Muscle layer of colon (tissue), 2 donors: ENCODE results near the gene WWP2.
A peak's percentile ranks its signal among the peaks of the same experiment; 100 is the strongest.
"Not testable (repeated sequence)": the region's sequence is repeated elsewhere in the genome, so short reads cannot be mapped to it uniquely, and the experiment has no call there.

Source experiments
- H3K27ac ChIP-seq: one replicate; pipeline ENCODE4 v1.7.0; 2013; ENCODE audit warnings: low read depth, mild to moderate bottlenecking, low read length, moderate library complexity
- H3K27me3 ChIP-seq, 2 donors: one replicate each; pipeline ENCODE4 v1.7.0; 2013; ENCODE audit warnings: low read length in 2 of 2, mild to moderate bottlenecking in 2 of 2; ENCODE audit not compliant: insufficient read depth in 2 of 2, control insufficient read depth in 1 of 2
- H3K36me3 ChIP-seq: one replicate; pipeline ENCODE4 v1.7.0; 2013; ENCODE audit warnings: mild to moderate bottlenecking, low read length; ENCODE audit not compliant: insufficient read depth
- H3K4me1 ChIP-seq: one replicate; pipeline ENCODE4 v1.7.0; 2013; ENCODE audit warnings: mild to moderate bottlenecking, low read length; ENCODE audit not compliant: insufficient read depth
- H3K4me3 ChIP-seq, 2 donors: one replicate each; pipeline ENCODE4 v1.7.0; 2013; ENCODE audit warnings: low read length in 2 of 2, low read depth in 1 of 2, mild to moderate bottlenecking in 1 of 2, moderate library complexity in 1 of 2
- H3K9ac ChIP-seq: one replicate; pipeline ENCODE4 v1.7.0; 2013; ENCODE audit warnings: low read length
- H3K9me3 ChIP-seq: one replicate; pipeline ENCODE4 v1.7.0; 2013; ENCODE audit warnings: mild to moderate bottlenecking, low read length
- donor health status: abdominal sarcoma.
- donor health status: Adenocarcinoma of cecum.

Gene WWP2

DNA sequence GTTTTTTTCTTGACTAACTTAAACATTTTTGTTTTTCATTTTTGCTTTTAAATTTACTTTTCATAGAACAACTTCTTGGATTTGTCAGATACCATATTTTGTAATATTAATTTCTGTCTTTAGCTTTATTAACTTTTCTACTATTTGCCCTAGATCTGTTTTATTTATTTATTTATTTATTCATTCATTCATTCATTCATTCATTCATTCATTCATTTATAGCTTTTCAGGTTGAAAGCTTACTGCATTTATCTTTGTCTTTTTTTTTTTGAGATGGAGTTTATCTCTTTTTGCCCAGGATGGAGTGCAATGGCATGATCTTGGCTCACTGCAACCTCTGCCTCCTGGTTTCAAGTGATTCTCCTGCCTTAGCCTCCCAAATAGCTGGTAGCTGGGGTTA is 44.6 kb downstream of the WWP2 start:
- not testable (repeated sequence) for H3K36me3 ChIP-seq, H3K9me3 ChIP-seq, H3K9ac ChIP-seq, H3K27me3 ChIP-seq, H3K4me3 ChIP-seq, H3K27ac ChIP-seq, H3K4me1 ChIP-seq

DNA sequence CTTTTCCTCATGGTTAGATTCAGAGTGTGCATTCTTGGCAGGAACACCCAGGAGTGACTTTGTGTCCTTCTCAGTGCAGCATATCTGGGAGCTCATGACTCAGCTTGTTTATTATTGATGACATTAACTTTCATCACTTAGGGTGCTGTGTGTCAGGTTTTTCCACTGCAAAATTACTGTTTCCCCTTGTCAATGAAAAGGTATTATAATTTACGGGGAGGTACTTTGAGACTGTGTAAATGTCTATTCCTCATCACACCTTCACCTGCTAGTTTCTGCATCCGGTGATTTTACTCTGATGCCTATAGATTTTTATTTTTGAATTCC is 50.5 kb downstream of the WWP2 start:
- Histone ChIP-seq H3K4me3 (no peak overlapping the region), H3K9me3 (no peaks in the 10 kb centered on the region), H3K9ac (no peak overlapping the region), H3K27ac (no peak overlapping the region), H3K4me1 (no peaks in the 10 kb centered on the region), H3K36me3 (no peaks in the 10 kb centered on the region), H3K27me3 (no peaks in the 10 kb centered on the region)

DNA sequence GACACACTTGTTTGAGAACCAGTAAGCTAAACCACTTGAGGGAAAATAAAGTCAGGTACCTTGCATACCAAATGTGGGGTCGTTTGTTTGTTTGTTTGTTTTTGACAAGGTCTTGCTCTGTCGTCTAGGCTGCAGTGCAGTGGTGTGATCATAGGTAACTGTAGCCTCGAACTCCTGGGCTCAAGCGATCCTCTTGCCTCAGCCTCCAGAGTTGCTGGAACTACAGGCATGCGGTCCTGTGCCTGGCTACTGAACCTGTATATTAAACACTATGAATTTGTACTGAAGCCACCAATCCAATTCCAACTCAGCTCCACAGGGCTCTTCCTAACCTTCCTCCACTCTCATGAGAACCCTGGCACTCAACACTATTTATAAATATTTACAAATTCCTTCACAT is 51.9 kb downstream of the WWP2 start:
- H3K27me3 ChIP-seq, result no peaks in the 10 kb centered on the region
- no peak overlapping the region for H3K9ac ChIP-seq
- no peaks in the 10 kb centered on the region for H3K4me1 ChIP-seq
- no peaks in the 10 kb centered on the region for H3K9me3 ChIP-seq
- no peak overlapping the region for H3K4me3 ChIP-seq
- no peaks in the 10 kb centered on the region for H3K36me3 ChIP-seq
- no peak overlapping the region for H3K27ac ChIP-seq

DNA sequence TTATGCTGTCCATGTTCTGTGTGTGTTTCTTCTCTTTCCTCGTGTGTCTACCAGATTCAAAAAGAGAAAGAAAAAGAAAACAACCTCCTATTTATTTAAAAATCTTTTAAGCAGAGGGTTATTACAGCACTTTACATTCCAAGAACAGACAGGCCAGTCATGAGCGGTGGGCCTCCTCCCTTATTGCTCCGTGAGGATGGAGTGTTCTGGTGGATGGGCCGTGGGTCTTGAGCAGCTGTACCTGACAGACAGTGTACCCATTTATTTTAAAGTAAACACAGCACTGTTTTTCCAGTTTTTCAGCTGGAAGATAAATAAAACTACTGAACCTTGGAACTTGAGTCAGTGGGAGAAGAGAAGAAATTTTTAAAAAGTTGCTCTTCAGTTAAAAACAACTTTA is 52.4 kb downstream of the WWP2 start:
- Histone ChIP-seq H3K9me3 (no peaks in the 10 kb centered on the region), H3K27ac (no peak overlapping the region)

DNA sequence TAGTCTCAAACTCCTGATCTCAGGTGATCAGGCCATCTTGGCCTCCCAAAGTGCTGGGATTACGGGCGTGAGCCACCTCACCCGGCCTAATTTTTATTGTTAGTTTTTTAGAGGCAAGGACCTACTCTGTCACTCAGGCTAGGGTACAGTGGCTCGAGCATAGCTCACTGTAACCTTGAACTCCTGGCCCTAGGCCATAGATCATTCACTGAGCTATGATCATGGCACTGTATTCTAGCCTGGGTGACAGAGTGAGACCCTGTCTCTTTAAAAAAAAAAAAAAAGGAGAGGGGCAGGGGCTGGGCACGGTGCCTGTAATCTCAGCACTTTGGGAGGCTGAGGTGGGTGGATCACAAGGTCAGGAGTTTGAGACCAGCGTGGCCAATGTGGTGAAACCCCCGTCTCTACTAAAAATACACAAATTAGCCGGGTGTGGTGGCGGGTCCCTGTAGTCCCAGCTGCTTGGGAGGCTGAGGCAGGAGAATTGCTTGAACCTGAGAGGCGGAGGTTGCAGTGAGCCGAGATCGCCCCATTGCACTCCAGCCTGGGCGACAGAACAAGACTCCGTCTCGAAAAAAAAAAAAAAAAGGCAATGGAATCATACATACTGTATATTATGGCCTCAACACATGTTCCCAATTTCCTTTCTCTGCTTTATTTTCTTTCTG is 53.2 kb downstream of the WWP2 start:
- not testable (repeated sequence) for H3K36me3 ChIP-seq, H3K4me1 ChIP-seq, H3K27ac ChIP-seq, H3K27me3 ChIP-seq, H3K9me3 ChIP-seq, H3K9ac ChIP-seq, H3K4me3 ChIP-seq

More for the DNA sequence above, 52.4 kb downstream of the WWP2 start:
- Histone ChIP-seq H3K4me3 (no peak overlapping the region), H3K27me3 (no peaks in the 10 kb centered on the region), H3K9ac (no peak overlapping the region), H3K36me3 (no peaks in the 10 kb centered on the region), H3K4me1 (no peaks in the 10 kb centered on the region)

DNA sequence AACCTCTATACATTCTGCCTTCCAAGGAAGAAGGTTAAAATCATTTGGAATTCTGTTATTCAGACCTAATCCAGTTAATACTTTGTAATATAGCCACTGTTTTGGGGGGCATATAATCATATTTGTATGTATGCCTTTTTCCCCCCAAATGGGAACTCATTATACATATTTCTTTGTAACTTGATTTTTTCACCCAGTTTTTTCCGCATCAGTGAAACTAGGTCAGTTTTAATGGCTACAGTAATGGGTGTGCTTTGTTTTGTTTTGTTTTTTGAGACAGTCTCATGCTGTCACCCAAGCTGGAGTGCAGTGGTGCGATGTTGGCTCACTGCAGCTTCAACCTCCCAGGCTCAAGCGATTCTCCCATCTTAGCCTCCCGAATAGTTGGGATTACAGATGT is 54.9 kb downstream of the WWP2 start:
- H3K27ac ChIP-seq, result no peak overlapping the region
- no peaks in the 10 kb centered on the region for H3K9me3 ChIP-seq
- no peak overlapping the region for H3K9ac ChIP-seq
- no peaks in the 10 kb centered on the region for H3K4me1 ChIP-seq
- no peaks in the 10 kb centered on the region for H3K36me3 ChIP-seq
- no peaks in the 10 kb centered on the region for H3K27me3 ChIP-seq
- H3K4me3 ChIP-seq, result no peak overlapping the region

DNA sequence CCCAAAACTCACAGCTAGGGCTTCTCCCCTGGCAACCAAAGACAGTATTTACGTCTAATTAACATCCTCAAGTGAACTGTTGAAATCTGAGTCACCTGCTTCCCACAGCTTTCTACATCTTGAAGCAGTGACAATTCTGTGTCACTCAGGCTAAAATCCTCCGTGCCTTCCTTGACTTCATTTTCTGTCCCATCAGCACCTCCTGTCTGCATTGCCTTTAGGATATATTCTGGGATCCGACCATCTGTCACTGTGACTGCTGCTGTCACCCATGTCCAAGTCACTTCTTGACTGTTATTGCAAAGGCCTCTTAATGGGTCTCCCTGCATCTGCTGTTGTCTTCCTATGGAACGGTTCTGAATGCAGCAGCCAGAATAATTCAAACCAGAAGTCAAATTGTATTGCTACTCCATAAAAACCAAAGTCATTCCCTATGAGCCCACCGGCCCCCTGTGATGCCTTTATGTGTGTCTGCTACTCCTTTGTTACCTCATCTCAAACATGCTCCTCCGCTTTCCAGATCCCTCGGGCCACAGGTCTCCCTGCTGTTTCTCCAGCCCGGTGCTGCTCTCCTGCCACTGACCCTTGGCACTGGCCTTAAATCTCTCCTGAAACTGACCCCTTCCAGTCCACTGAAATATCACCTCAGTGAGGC is 56.9 kb downstream of the WWP2 start:
- Histone ChIP-seq H3K9ac (no peak overlapping the region), H3K4me1 (no peaks in the 10 kb centered on the region), H3K27ac (no peak overlapping the region), H3K27me3 (no peaks in the 10 kb centered on the region), H3K36me3 (no peaks in the 10 kb centered on the region), H3K9me3 (no peaks in the 10 kb centered on the region), H3K4me3 (no peak overlapping the region)

DNA sequence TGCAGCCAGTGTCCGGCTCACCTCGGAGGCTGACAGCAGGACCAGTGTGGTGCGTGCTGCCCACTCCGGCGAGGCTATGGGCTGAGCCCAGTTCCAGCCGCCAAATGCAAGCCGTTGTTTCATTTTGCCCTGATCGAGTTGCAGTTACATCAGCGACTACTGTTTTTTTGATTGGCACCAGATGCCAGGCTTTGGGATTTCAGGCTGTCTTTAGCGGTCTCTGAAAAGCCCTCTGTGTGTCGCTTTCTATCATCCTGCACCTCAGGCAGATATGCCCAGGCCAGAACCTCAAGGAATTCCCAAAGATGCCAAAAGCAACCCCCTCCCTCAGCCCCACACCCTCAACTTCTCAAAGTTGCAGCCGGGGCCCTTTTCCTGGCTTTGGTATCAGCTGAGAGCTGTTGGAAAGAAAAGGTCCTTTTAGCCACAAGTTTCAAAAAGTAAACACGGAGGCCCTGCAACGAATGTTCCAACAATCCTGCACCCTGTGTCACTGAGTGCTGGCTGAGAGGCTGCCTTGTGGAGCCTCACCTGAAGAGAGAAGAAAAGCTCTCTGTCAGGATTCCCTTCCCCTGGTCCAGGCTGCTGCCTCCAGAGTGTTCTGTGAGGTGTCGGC is 58.9 kb downstream of the WWP2 start:
- H3K4me3 ChIP-seq, result peak overlapping the region in 1 of 2 donors; percentile 18
- no peaks in the 10 kb centered on the region for H3K36me3 ChIP-seq
- H3K27me3 ChIP-seq, result no peaks in the 10 kb centered on the region
- no peaks in the 10 kb centered on the region for H3K9me3 ChIP-seq
- no peaks in the 10 kb centered on the region for H3K4me1 ChIP-seq
- no peak overlapping the region for H3K27ac ChIP-seq
- H3K9ac ChIP-seq, result no peak overlapping the region

DNA sequence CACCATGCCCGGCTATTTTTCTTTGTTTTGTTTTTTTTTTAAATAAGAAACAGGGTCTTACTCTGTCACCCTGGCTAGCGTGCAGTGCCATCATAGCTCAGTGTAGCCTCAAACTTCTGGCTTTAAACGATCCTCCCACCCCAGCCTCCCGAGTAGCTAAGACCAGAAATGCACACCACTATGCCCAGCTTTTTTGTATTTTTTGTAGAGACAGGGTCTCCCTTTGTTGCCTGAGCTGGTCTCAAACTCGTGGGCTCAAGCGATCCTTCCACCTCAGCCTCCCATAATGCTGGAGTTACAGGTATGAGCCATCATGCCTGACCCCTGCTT is 59.7 kb downstream of the WWP2 start:
- no peak overlapping the region for H3K27ac ChIP-seq

DNA sequence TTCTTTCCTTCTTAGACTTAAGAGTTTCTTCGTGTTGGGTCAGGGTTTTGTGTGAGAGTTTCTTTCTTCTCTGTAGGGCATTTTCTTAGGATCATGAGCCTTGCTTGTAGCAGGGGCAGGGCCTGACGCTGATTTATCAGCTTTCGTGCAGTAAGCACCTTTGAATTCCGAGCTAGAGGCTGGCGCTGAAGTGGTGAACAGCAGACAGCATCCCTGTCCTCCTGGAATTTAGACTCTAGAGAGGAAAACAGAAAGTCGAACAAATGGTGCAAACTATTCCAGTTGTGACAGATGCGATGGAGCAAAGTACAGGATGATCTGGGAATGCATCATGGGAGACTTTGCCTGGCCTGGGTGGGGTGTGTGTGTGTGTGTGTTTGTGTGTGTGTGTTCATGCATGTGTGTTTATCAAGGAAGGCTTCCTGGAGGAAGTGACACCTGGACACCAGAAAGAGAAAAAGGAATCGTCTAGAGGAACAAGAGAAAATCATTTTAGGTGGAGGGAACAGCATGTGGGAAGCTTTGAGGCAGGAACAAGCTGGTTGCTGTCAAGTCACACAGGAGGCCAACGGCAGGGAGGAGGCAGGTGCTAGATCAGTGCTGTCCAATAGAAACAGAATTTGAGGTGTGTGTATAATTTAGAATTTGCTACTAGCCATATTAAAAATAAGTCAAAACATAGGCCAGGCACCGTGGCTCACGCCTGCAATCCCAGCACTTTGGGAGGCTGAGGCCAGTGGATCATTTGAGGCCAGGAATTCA is 60.2 kb downstream of the WWP2 start:
- H3K27me3 ChIP-seq, result no peaks in the 10 kb centered on the region
- no peaks in the 10 kb centered on the region for H3K4me1 ChIP-seq
- H3K4me3 ChIP-seq, result no peak overlapping the region
- no peaks in the 10 kb centered on the region for H3K36me3 ChIP-seq
- H3K9ac ChIP-seq, result no peak overlapping the region
- H3K9me3 ChIP-seq, result no peaks in the 10 kb centered on the region
- no peak overlapping the region for H3K27ac ChIP-seq

More for the DNA sequence above, 59.7 kb downstream of the WWP2 start:
- Histone ChIP-seq H3K4me1 (no peaks in the 10 kb centered on the region), H3K27me3 (no peaks in the 10 kb centered on the region), H3K36me3 (no peaks in the 10 kb centered on the region), H3K9ac (no peak overlapping the region), H3K9me3 (no peaks in the 10 kb centered on the region), H3K4me3 (no peak overlapping the region)

DNA sequence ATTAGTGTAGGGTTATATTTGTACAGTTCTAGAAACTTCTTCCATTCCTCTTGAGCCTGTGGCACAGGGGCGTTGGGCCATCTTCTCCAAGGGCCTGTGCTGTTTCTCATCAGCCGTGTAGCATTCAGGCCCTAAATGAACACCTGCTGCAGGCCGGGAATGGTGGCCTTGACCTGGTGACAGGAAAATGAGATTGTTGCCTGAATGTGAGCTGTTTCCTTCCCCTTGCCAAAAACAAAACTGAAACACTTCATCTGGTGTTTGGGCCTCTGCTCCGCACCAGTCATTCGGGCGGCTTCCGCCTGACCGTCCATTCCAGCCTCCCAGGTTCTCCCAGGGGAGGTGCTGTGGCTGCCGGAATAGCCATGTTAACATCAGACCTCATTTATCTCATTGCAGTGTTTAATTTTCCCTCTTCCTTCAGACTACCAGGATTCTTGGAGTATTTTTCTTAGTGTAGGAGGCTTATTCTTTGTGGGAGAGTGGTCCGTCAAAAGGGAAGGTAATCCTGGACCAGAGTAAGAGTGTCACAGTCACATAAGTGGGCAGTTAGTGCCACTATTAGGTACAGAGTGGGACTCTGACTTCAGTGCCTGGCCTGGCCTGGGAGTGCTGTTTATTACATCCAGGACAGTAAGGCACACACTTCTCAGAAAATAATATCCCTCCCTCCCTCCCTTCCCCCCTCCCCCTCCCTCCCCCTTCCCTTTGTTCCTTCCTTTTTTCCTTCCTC is 61.9 kb downstream of the WWP2 start:
- Histone ChIP-seq H3K4me3 (no peak overlapping the region), H3K27me3 (no peaks in the 10 kb centered on the region), H3K4me1 (no peaks in the 10 kb centered on the region), H3K9ac (no peak overlapping the region), H3K36me3 (no peaks in the 10 kb centered on the region), H3K9me3 (no peaks in the 10 kb centered on the region), H3K27ac (no peak overlapping the region)
